Stimulated activated CD8-positive, alpha-beta memory T cell treated with anti-CD3 and anti-CD28 coated beads, Interleukin-4, amount 100 ng/mL, for 4 hours (primary cell): Measurements from ENCODE around the gene AP2S1.
"Not testable (repeated sequence)": the region's sequence is repeated elsewhere in the genome, so short reads cannot be mapped to it uniquely, and the experiment has no call there.

Source experiments
- DNase-seq, 2 donors: peaks; one replicate each; pipeline ENCODE4 v3.0.0-alpha.2; 2020; ENCODE audit warnings: low read depth in 2 of 2, low spot score in 1 of 2

AP2S1 gene

GRCh38 chr19:46868025-46868802, 17.6 kb upstream of the AP2S1 start:
- no peak for DNase-seq

- DNase-seq = no peak
Observed at GRCh38 chr19:46867170-46867569, 16.5 kb upstream of the AP2S1 start.

- DNase-seq = no peak
Observed at GRCh38 chr19:46866407-46867136, 15.9 kb upstream of the AP2S1 start.

GRCh38 chr19:46863818-46864629, 13.4 kb upstream of the AP2S1 start:
- no peak for DNase-seq

- DNase-seq = no peak
Observed at GRCh38 chr19:46862974-46863632, 12.5 kb upstream of the AP2S1 start.

GRCh38 chr19:46862503-46862834, 11.8 kb upstream of the AP2S1 start:
- no peak for DNase-seq

GRCh38 chr19:46861691-46862502, 11.3 kb upstream of the AP2S1 start:
- no peak for DNase-seq

GRCh38 chr19:46860846-46861690, 10.4 kb upstream of the AP2S1 start, which contains the start of gene ARHGAP35:
ARHGAP35 (plus strand) TSS chr19:46860997; CDS start chr19:46918676, 57,679 bp downstream.
- no peak for DNase-seq

GRCh38 chr19:46860125-46860845, 9.6 kb upstream of the AP2S1 start:
- DNase-seq = peak; percentile 81 to 89

GRCh38 chr19:46859637-46860124, 9.0 kb upstream of the AP2S1 start:
- no peak for DNase-seq

GRCh38 chr19:46856062-46857022, 5.7 kb upstream of the AP2S1 start:
- DNase-seq = peak; percentile 81 to 86

GRCh38 chr19:46854698-46855097, 4.1 kb upstream of the AP2S1 start:
- DNase-seq = not testable (repeated sequence)

GRCh38 chr19:46852830-46853229, 2.2 kb upstream of the AP2S1 start:
- no peak for DNase-seq

- no peak for DNase-seq
Observed at GRCh38 chr19:46849610-46850009, 1.0 kb downstream of the AP2S1 start.

GRCh38 chr19:46848389-46848788, 2.3 kb downstream of the AP2S1 start:
- DNase-seq = no peak

GRCh38 chr19:46847528-46847927, 3.1 kb downstream of the AP2S1 start:
- DNase-seq = no peak

- DNase-seq = no peak
Observed at GRCh38 chr19:46845959-46846459, 4.6 kb downstream of the AP2S1 start.
